ENCODE measurements around the gene SYNGR4.

DNA sequence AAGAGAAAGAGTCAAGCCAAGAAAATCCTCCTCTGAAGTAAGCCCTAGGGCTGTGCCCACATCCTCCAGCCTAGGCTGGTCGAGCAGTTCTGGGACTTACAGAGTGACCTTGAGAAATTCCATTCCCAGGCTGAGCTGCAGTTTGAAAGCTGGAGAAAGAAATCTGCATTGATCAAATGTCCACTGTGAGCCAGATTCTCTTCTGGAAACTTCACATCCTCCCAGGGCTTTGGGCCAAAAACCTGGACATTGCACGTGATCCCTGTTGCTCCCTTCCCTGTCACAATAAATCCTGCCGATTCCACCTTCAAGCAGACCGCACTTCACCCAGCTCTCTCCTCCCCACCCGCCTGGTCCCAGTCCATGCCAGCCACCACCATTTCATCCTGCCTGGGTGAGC, 16.1 kb upstream of the SYNGR4 start:
- TF ChIP-seq EZH2 (IDR thresholded peaks at IDR 0.05; ENCODE audit: insufficient read depth, poor library complexity, severe bottlenecking) = no peak
- no peak for TF ChIP-seq EZH2phosphoT487 (IDR thresholded peaks at IDR 0.05; ENCODE audit: insufficient read depth, low read depth)
